Right kidney (tissue), 1 donor: Measurements from ENCODE around the gene SHROOM3.

Experiments
- DNase-seq: peaks from one replicate; pipeline ENCODE4 v3.0.0-alpha.2; 2016

The SHROOM3 gene

GRCh38 chr4:76659103-76659490, 224.1 kb downstream of the SHROOM3 start:
- no peak for DNase-seq

- DNase-seq: no peak
Measured at GRCh38 chr4:76663824-76664223, 228.8 kb downstream of the SHROOM3 start.

- DNase-seq: no peak
Measured at GRCh38 chr4:76665153-76665552, 230.1 kb downstream of the SHROOM3 start.

GRCh38 chr4:76665721-76666120, 230.7 kb downstream of the SHROOM3 start:
- DNase-seq: no peak

GRCh38 chr4:76666944-76667532, 232.0 kb downstream of the SHROOM3 start:
- no peak for DNase-seq

GRCh38 chr4:76670631-76671030, 235.6 kb downstream of the SHROOM3 start:
- DNase-seq: no peak

GRCh38 chr4:76673362-76673761, 238.3 kb downstream of the SHROOM3 start:
- no peak for DNase-seq

GRCh38 chr4:76674983-76675382, 240.0 kb downstream of the SHROOM3 start:
- no peak for DNase-seq

GRCh38 chr4:76677571-76678326, 242.7 kb downstream of the SHROOM3 start:
- DNase-seq: no peak

GRCh38 chr4:76679691-76680090, 244.7 kb downstream of the SHROOM3 start:
- no peak for DNase-seq

GRCh38 chr4:76680952-76681351, 245.9 kb downstream of the SHROOM3 start:
- DNase-seq: no peak

- no peak for DNase-seq
Measured at GRCh38 chr4:76681996-76682395, 247.0 kb downstream of the SHROOM3 start.

GRCh38 chr4:76683144-76683543, 248.1 kb downstream of the SHROOM3 start:
- no peak for DNase-seq

- DNase-seq: no peak
Measured at GRCh38 chr4:76687746-76688448, 252.9 kb downstream of the SHROOM3 start.

GRCh38 chr4:76688619-76689144, 253.7 kb downstream of the SHROOM3 start:
- no peak for DNase-seq

- peak; percentile 86 for DNase-seq
Measured at GRCh38 chr4:76689145-76689817, 254.3 kb downstream of the SHROOM3 start.

GRCh38 chr4:76690011-76690905, 255.2 kb downstream of the SHROOM3 start:
- DNase-seq: peak; percentile 71

GRCh38 chr4:76690906-76691275, 255.9 kb downstream of the SHROOM3 start:
- DNase-seq: no peak

GRCh38 chr4:76691807-76692582, 257.0 kb downstream of the SHROOM3 start:
- DNase-seq: peak; percentile 47

GRCh38 chr4:76692761-76693160, 257.7 kb downstream of the SHROOM3 start:
- no peak for DNase-seq

GRCh38 chr4:76694056-76694455, 259.0 kb downstream of the SHROOM3 start:
- no peak for DNase-seq
